NCI-H748 (cell line): Measurements from ENCODE around the gene TAF1B.
"Not testable (repeated sequence)": the region's sequence is repeated elsewhere in the genome, so short reads cannot be mapped to it uniquely, and the experiment has no call there.

Experiments used
- DNase-seq: peaks from one replicate; lab custom pipeline; 2025; ENCODE audit not compliant: unreplicated experiment; lab: John Stamatoyannopoulos, UW

Gene TAF1B

GRCh38 chr2:9830685-9831410 is 12.4 kb upstream of the TAF1B start:
- DNase-seq: no peak

- DNase-seq: no peak
Observed at GRCh38 chr2:9831670-9832069, 11.6 kb upstream of the TAF1B start.

- DNase-seq: no peak
Observed at GRCh38 chr2:9832586-9832985, 10.7 kb upstream of the TAF1B start.

- DNase-seq: not testable (repeated sequence)
Observed at GRCh38 chr2:9835068-9835467, 8.2 kb upstream of the TAF1B start.

DNA sequence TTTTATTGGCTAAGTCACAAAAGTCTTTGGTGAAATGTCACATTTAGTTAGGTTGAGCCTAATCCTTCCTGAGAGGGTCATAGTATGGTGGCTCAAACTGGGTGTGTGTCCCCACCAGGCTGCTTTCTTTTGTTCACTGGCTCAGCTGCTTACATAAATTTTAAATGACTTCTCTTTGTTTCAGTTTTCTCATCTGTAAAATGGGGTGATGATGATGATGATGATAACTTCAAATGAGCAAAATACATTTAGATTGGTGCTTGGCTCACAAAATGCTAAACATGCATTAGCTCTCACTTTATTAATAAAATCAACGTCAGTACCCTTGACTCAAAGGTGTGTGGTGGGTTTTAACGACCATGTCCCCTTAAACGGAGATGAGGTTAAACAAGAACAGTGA is 7.2 kb upstream of the TAF1B start:
- DNase-seq: no peak

DNA sequence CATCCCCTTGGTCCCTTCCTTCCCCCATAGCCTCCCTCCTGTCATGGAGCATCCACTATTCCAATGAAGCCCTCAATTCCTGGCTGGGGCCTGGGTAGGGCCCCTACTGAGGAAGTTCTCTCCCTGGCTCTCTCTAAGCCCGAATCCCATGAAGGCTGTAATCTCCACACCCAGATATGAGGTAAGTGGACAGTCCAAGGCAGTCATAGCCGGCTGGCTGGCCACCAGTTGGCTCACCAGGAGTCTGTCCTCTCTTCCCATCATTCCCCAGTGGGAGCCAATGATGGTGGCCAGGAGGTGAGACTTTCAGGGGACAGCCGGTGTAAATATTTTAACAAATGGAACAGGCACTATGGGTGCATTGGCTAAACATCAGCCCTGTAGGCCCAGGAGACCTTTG is 6.8 kb upstream of the TAF1B start:
- DNase-seq: no peak

- DNase-seq: no peak
Observed at GRCh38 chr2:9837451-9837850, 5.8 kb upstream of the TAF1B start.

DNA sequence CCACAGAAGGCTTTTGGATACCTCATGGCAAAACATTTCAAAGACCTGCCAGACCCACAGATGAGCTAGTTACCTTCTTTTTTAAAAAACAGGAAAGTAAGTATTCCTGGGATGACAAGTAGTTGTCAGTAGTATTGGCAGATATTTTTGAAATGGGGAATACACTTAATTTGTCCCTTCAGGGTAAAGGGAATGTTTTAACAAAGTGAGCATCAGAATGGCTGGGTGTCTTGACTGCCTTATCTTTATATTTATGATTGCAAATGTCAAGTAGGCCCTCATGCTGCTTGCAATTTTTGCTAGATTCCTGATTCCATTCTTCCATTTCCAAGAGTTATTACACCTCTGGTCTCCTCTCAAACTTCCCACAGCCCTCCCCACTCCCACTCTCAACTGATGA is 4.9 kb upstream of the TAF1B start:
- no peak for DNase-seq

- DNase-seq: peak; percentile 13
Observed at GRCh38 chr2:9842487-9843228, 616 bp upstream of the TAF1B start.

DNA sequence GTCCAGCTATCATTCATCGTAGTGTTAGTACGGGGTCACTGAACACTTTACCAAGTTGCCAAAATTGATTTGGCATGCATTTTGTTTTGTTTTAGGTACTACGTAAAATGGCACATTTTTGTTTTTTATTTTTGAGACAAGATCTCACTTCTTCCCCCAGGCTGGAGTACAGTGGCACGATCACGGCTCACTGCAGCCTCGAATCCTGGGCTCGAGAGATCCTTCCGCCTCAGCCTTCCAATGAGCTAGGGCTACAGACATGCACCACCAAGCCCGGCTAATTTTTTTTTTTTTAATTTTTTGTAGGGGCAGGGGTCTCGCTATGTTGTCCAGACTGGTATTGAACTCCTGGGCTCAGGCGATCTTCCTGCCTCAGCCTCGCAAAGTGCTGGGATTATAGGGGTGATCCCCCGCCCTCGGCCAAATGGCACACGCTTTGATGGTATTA is 786 bp downstream of the TAF1B start:
- peak; percentile 55 for DNase-seq

GRCh38 chr2:9844576-9844975 is 1.3 kb downstream of the TAF1B start:
- peak; percentile 23 for DNase-seq

DNA sequence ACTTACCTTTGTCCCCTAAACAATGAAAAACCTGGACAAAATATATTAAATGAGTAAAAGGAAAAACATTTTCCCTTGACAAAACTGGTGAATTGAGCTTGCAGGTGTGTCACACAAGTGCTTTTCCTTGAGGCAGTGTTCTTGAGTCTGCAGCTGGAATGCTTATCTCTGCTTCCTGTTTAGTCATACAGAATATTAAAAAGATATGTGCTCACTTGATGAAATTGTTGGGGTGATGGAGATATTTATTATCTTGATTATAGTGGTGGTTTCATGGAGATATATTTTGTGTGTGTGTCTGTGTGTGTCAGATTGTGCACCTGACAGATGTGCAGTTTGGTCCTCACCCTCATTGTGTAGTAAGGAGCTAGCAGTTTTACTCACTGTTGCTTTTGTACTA is 3.3 kb downstream of the TAF1B start:
- no peak for DNase-seq

DNA sequence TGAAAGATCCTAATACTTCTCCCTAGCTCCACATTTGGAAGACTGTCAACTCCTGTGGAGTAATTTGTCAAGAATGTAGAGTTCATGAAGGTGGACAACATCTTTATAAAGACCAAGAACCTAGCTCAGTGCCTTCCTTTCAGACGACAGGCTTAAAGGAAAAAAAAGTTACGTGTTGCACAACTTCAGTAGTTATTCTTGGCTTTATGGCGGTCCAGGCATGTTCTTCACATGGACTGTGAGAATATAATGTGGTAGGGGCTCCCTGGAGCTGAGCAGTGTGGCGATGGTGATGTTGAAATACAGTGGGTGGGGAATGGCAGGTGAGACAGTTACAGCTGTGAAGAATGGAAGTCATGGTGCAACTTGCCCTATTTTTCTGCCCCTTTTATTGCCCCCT is 3.9 kb downstream of the TAF1B start:
- DNase-seq: no peak

DNA sequence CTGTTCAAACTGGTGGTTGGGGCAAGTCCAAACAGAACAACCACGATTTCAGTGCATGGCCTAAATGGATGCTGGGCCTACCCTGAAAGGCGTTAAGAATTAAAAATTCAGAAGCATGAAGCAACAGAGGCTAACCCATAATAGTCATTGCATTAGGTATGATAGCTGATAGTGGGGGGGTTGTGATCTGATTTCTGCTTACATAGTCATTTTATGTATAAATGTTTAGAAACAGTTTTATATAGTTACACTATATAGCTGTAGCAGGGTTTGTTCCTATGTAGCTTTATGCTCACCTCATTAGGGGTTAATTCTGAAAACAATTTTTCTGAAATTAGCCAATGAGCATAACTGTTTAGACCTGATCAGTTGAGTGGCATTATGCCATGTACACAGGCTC is 9.6 kb downstream of the TAF1B start:
- DNase-seq: no peak

DNA sequence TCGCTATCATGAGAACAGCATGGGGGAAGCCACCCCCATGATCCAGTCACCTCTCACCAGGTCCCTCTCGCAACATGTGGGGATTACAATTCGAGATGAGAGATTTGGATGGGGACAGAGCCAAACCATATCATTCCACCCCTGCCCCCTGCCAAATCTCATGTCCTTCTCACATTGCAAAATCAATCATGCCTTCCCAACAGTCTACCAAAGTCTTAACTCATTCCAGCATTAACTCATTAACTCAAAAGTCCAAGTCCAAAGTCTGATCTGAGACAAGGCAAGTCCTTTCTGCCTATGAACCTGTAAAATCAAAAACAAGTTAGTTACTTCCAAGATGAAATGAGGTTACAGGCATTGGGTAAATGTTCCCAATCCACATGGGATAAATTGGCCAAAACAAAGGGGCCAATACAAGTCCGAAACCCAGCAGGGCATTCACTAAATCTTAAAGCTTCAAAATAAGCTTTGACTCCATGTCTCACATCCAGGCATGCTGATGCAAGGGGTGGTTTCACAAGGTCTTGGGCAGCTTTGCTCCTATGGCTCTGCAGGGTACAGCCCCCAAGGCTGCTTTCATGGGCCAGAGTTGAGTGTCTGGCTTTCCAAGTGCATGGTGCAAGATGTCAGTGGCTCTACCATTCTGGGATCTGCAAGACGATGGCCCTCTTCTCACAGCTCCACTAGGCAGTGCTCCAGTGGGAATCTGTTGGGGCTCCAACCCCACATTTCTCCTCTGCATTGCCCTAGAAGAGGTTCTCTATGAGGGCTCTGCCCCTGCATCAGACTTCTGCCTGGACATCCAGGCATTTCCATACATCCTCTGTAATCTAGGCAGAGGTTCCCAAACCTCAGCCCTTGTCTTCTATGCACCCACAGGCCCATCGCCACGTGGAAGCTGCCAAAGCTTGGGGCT is 14.8 kb downstream of the TAF1B start:
- DNase-seq: no peak

DNA sequence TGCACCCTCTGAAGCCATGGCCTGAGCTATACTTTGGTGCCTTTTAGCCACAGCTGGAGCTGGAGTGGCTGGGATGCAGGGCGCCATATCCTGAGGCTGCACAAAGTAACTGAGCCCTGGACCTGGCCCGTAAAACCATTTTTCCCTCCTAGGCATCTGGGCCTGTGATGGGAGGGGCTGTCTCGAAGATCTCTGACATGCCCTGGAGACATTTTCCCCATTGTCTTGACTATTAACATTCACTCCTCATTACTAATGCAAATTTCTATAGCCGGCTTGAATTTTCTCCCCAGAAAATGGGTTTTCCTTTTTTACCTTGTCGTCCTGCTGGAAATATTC is 15.4 kb downstream of the TAF1B start:
- no peak for DNase-seq

DNA sequence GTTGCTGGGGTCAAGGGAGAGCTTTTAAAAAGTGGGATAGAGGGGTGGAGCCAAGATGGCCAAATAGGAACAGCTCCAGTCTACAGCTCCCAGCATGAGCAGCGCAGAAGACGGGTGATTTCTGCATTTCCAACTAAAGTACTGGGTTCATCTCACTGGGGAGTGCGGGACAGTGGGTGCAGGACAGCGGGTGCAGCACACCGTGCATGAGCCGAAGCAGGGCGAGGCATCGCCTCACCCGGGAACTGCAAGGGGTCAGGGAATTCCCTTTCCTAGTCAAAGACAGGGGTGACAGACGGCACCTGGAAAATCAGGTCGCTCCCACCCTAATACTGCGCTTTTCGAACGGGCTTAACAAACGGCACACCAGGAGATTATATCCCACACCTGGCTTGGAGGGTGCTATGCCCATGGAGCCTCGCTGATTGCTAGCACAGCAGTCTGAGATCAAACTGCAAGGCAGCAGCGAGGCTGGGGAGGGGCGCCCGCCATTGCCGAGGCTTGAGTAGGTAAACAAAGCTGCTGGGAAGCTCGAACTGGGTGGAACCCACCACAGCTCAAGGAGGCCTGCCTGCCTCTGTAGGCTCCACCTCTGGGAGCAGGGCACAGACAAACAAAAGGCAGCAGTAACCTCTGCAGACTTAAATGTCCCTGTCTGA is 17.8 kb downstream of the TAF1B start:
- DNase-seq: not testable (repeated sequence)

- no peak for DNase-seq
Observed at GRCh38 chr2:9867881-9868280, 24.6 kb downstream of the TAF1B start.

GRCh38 chr2:9873337-9873736 is 30.1 kb downstream of the TAF1B start:
- DNase-seq: no peak

GRCh38 chr2:9877026-9877425 is 33.8 kb downstream of the TAF1B start:
- no peak for DNase-seq

- DNase-seq: no peak
Observed at GRCh38 chr2:9877726-9878125, 34.5 kb downstream of the TAF1B start.
